BLaER1 (cell line): Measurements from ENCODE around the gene SPEF1.

Source experiments
- H3K27ac ChIP-seq: shearing (Covaris generic); formaldehyde crosslinking; 2 replicates; pipeline ENCODE4 v1.8.1; 2022
- H3K27me3 ChIP-seq: shearing (Covaris generic); formaldehyde crosslinking; 2 replicates; pipeline ENCODE4 v1.8.1; 2022
- H3K36me3 ChIP-seq: shearing (Covaris generic); formaldehyde crosslinking; 2 replicates; pipeline ENCODE4 v1.8.1; 2022
- H3K4me1 ChIP-seq: shearing (Covaris generic); formaldehyde crosslinking; 2 replicates; pipeline ENCODE4 v1.8.1; 2022
- H3K4me2 ChIP-seq: shearing (Covaris generic); formaldehyde crosslinking; 2 replicates; pipeline ENCODE4 v1.8.1; 2022
- H3K4me3 ChIP-seq: shearing (Covaris generic); formaldehyde crosslinking; 2 replicates; pipeline ENCODE4 v1.8.1; 2022
- H3K9ac ChIP-seq: shearing (Covaris generic); formaldehyde crosslinking; 2 replicates; pipeline ENCODE4 v1.8.1; 2022
- H3K9me3 ChIP-seq: shearing (Covaris generic); formaldehyde crosslinking; 2 replicates; pipeline ENCODE4 v1.8.1; 2022
- H4K20me1 ChIP-seq: shearing (Covaris generic); formaldehyde crosslinking; 2 replicates; pipeline ENCODE4 v1.8.1; 2022
- Cebpa-rat ChIP-seq: shearing (Covaris generic); IDR thresholded peaks from 2 replicates; pipeline ENCODE4 v1.8.1; 2022

The SPEF1 gene

DNA sequence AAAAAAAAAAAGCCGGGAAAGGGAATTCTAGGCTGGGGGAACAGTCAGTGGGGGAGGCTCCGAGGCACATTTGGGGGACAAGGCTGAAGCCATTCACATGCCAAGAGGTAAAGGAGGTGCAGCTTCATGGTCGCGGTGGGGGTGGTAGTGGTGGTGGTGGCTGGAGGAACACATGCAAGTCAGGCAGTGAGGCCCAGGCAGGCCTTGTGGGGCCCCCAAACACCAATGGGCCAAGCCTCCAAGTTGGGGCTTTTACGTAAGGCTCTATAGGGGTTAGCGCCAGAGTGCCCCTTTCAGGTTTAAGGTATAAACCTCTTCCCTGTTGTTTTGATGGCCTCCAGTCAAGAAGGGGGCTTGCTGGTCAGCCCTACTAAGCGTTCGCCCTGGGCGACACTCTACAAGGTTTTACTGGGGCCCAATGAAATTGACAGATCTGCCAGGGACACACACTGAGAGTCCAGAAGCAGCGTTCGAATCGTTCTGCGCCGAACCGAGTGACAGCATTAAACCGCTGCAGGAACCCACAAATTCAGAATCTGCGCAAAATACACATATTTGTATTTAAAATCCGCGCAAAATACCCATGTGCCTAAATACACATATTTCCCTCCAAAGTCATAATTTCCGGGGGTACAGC, 38.3 kb upstream of the SPEF1 start:
- Histone ChIP-seq H3K9me3 (no peaks in the 10 kb centered on the region), H3K4me1 (peaks cover 46% of the 10 kb centered on the region), H3K9ac (peak overlapping the region; percentile 93), H3K27ac (peak overlapping the region; percentile 96), H3K4me3 (peak overlapping the region; percentile 74), H3K36me3 (peaks cover 24% of the 10 kb centered on the region), H4K20me1 (no peaks in the 10 kb centered on the region), H3K27me3 (no peaks in the 10 kb centered on the region), H3K4me2 (peak overlapping the region; percentile 88)
- no peak for TF ChIP-seq Cebpa-rat

DNA sequence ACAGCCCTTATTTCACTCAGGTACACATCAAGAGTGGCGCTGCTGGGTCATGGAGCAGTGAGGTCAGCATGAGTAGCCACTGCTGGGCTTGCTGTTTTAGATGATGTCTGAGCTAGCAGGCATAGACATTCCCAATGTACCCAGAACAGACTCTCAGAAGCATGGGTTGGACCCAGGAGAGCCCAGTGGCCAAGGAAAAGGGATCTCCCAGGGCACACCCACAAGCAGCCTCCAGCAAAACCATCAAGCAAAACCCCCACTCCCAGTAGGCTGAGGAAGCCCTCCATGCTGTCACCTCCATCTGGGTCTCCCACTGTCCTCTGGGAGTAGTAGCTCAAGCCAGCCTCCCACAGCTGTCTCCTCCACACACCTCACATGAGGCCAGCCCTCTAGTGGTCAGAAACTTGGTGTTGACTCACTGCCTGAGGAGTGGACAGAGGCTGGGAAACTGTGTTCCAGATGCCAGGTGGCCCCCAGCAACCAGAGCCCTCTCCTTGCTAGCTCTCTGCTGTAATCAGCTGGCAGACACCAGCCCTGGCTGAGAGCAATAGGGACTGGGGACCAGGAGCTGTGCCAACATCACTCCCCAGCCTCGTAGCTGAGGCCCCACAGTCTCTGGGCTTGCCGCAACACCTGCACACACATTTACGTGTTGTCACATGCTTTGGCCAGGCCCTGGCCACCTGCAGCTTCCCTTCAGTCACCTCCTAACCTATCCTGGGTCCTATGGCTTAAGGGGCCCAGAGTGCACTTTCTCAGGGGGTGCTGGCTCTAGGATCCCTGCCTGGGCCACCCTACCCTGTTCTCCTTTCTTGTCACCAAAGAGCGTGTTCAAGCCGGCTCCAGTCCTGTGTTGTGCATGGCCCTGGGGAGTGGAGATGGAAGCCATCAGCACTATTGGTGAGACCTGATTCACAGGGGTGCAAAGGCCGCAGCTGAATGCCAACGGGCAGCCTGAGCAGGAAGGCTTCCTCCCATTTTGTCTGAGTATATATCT, 37.2 kb upstream of the SPEF1 start:
- Histone ChIP-seq H3K4me1 (peaks cover 45% of the 10 kb centered on the region), H3K27me3 (no peaks in the 10 kb centered on the region), H4K20me1 (no peaks in the 10 kb centered on the region), H3K4me2 (peak overlapping the region; percentile 67), H3K9me3 (no peaks in the 10 kb centered on the region), H3K4me3 (no peak overlapping the region), H3K27ac (peak overlapping the region; percentile 28), H3K36me3 (peaks cover 14% of the 10 kb centered on the region), H3K9ac (no peak overlapping the region)
- no peak for TF ChIP-seq Cebpa-rat

DNA sequence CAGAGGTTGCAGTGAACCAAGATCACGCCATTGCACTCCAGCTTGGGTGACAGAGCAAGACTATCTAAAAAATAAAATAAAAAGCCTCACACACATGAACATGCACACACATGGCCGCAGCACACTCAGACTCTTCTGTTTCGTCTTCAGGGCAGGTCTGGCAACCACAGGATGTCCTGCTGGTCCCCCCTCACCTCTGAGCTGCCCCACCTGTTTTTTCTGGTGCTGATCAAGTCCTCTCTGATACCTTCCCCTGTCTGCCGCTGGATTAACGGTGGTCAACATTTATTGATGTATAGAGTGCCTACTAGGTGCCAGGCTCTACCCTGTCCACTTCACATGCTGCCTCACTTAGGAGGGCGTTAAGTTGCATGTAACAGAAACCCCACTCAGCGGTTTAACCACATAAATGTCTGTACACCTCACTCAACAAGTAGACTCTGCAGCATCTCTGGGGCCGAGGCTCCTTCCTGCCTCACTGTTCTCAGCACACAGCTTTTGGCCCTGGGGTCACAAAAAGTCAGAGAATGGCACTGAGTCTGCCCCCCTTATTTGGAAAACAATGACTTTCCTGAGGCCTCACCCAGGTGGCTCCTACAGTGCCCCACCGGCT, 34.6 kb upstream of the SPEF1 start:
- Histone ChIP-seq H3K27me3 (no peaks in the 10 kb centered on the region), H3K36me3 (no peaks in the 10 kb centered on the region), H3K4me1 (peaks cover 50% of the 10 kb centered on the region), H3K9ac (no peak overlapping the region), H4K20me1 (no peaks in the 10 kb centered on the region), H3K9me3 (no peaks in the 10 kb centered on the region), H3K4me3 (no peak overlapping the region), H3K4me2 (peak overlapping the region; percentile 44), H3K27ac (no peak overlapping the region)
- no peak for TF ChIP-seq Cebpa-rat

DNA sequence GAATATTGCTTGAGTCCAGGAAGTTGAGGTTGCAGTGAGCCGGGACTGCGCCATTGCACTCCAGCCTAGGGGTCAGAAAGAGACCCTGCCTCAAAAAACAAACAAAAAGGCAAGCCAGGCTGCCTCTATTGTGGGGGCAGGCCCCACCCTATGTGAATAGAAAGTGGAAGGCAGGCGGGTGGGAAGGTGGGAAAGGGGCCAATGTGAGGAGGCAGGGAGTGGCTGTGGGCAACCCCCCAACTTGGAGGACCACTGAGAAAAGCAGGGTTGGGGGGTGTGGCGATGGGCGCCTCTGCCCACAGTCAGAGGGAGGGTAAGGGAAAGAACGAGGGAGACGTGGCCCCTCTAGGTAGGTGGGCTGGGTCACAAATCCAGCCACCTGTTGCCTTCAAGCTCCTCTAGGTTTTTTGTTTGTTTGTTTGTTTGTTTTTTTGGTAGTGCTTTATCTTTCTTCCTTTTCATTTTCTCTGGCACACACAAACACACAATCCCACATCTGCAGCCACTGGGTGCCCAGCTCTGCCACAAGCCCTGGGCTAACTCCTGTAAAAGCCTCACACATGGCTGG, 33.8 kb upstream of the SPEF1 start:
- H3K9me3 ChIP-seq: no peaks in the 10 kb centered on the region
- H3K36me3 ChIP-seq: no peaks in the 10 kb centered on the region
- no peak overlapping the region for H3K4me3 ChIP-seq
- no peaks in the 10 kb centered on the region for H4K20me1 ChIP-seq
- no peak overlapping the region for H3K4me2 ChIP-seq
- H3K27me3 ChIP-seq: no peaks in the 10 kb centered on the region
- peaks cover 50% of the 10 kb centered on the region for H3K4me1 ChIP-seq
- no peak for TF ChIP-seq Cebpa-rat
- no peak overlapping the region for H3K9ac ChIP-seq
- H3K27ac ChIP-seq: no peak overlapping the region

DNA sequence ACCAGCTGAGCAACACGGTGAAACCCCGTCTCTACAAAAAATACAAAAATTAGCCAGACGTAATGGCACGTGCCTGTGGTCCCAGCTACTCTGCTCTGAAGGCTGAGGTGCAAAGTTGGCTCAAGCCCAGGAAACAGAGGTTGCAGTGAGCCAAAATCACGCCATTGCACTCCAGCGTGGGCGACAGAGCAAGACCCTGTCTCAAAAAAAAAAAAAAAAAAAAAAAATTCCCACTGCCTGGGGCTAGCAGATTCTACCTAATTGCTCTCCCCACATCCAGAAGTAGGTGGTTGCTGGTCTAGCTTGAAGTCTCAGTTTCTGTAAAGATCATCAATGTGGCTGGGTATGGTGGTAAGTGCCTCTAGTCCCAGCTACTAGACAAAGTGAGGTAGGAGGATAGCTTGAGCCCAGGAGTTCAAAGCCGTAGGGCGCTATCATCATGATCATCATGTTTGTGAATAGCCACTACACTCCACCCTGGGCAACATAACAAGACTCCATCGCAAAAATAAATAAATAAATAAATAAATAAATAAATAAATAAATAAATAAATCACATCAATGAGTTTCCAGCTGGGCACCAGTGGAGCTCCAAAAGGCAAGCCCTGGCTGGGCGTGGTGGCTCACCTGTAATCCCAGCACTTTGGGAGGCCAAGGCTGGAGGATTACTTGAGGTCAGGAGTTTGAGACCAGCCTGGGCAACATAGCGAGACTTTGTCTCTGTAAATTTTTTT, 32.8 kb upstream of the SPEF1 start:
- Histone ChIP-seq H3K27ac (no peak overlapping the region), H4K20me1 (no peaks in the 10 kb centered on the region), H3K4me1 (peaks cover 41% of the 10 kb centered on the region), H3K9me3 (no peaks in the 10 kb centered on the region), H3K9ac (no peak overlapping the region), H3K4me3 (no peak overlapping the region), H3K36me3 (no peaks in the 10 kb centered on the region), H3K4me2 (no peak overlapping the region), H3K27me3 (no peaks in the 10 kb centered on the region)
- no peak for TF ChIP-seq Cebpa-rat

DNA sequence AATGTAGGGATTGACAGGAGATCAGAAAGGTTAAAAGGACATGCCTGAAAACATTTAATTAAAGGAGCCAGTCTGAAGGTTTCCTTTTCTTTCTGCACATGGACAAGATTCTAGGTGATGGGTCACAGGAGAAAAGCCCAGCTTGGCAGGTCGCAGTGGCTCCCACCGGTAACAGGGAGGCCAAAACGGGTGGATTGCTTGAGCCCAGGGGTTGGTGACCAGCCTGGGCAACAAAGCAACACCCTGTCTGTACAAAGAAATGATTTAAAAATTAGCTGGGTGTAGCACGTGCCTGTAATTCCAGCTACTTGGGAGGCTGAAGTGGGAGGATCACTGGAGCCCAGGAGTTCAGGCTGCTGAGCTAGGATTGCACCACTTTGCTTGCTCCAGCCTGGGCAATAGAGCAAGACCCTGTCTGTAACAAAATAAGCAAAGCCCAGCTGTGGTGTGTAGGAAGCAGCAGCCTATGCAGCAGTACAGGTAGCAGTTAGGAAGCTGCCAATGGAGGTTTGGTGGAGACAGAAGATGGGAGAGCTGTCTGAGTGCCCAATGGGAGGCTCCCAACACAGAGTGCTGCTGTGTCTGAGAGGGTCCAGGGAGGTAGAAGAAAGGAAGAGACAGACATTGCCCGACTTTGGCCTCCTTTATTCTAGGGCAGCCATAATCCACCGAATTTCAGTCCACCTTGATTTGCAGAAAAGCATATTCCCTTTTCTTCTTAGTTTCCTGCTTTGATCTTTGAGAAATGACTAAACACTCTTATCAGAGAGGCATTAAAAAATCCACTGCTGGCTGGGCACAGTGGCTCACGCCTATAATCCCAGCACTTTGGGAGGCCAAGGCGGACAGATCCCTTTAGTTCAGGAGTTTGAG, 32.0 kb upstream of the SPEF1 start:
- Histone ChIP-seq H3K4me1 (peaks cover 33% of the 10 kb centered on the region), H3K4me2 (no peak overlapping the region), H3K4me3 (no peak overlapping the region), H3K27ac (no peak overlapping the region), H3K9ac (no peak overlapping the region), H4K20me1 (no peaks in the 10 kb centered on the region), H3K9me3 (no peaks in the 10 kb centered on the region), H3K36me3 (no peaks in the 10 kb centered on the region), H3K27me3 (no peaks in the 10 kb centered on the region)
- TF ChIP-seq Cebpa-rat: no peak

DNA sequence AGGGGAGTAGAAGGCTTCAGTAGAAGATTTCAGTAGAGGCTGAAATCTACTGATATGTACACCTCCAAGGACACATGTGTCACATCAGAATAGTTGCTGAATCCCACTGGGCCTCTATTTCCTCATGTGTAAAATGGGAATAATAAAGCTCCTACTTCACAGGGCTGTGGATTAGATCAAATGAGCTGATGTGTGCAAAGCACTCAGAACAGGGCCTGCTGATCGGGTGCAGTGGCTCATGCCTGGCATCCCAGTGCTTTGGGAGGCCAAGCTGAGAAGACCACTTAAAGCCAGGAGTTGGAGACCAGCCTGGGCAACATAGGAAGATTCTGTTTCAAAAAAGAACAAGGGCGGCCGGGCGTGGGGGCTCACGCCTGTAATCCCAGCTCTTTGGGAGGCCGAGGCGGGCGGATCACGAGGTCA, 31.0 kb upstream of the SPEF1 start:
- H4K20me1 ChIP-seq: no peaks in the 10 kb centered on the region
- H3K36me3 ChIP-seq: no peaks in the 10 kb centered on the region
- H3K4me1 ChIP-seq: peaks cover 37% of the 10 kb centered on the region
- no peaks in the 10 kb centered on the region for H3K9me3 ChIP-seq
- peak overlapping the region; percentile 66 for H3K27ac ChIP-seq
- no peaks in the 10 kb centered on the region for H3K27me3 ChIP-seq
- H3K9ac ChIP-seq: no peak overlapping the region
- TF ChIP-seq Cebpa-rat: no peak
- peak overlapping the region; percentile 69 for H3K4me2 ChIP-seq
- no peak overlapping the region for H3K4me3 ChIP-seq

DNA sequence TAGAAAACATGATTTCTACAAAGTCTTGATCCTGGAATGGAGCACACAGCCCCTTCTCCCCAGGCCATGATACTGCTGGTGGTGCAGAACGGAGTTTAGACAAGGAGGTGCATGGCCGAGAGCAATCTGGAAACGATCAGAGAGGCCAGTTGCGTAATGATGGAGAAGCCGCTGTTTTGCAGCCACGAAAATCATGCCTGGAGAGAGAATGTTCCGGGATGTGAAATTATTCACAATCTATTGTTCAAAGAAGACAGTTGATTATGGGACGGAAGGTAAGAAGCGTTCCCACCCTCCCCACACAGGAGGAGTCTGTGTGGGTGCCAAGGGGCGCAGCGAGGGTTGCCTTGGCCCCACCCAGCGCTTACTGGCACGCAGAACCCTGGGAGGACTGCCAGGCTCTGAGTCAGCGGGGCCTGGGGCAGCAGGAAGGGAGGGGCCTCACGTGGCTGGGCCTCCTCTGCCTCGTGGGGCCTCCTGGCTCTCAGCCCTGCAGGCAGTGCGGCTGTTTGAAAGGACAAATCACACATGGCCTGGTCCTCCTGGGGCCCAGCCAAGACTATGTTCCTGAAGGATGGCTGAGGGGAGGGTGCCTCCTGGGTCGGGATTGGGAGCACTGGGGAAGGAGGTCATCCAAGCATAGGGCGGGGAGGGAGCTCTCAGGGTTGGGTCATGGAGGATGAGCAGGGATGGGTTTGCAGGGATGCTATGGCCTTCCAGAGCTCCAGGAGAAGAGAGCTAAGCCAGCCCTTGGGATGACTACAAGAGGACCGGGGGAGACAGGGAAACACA, 30.4 kb upstream of the SPEF1 start:
- H3K9ac ChIP-seq: peak overlapping the region; percentile 44; the same call in 1 of the 2 replicates
- H3K27me3 ChIP-seq: no peaks in the 10 kb centered on the region
- H3K36me3 ChIP-seq: no peaks in the 10 kb centered on the region
- TF ChIP-seq Cebpa-rat: peak; percentile 79
- H3K9me3 ChIP-seq: no peaks in the 10 kb centered on the region
- H3K4me1 ChIP-seq: peaks cover 42% of the 10 kb centered on the region
- H3K4me2 ChIP-seq: peak overlapping the region; percentile 69
- H3K4me3 ChIP-seq: no peak overlapping the region
- no peaks in the 10 kb centered on the region for H4K20me1 ChIP-seq
- peak overlapping the region; percentile 66 for H3K27ac ChIP-seq
